ENCODE results near the gene RNF135.
A peak's percentile ranks its signal among the peaks of the same experiment; 100 is the strongest.

- TF ChIP-seq ESRRA (IDR thresholded peaks at IDR 0.05; ENCODE audit: borderline replicate concordance, low read length) = no peak
- 0 out of 5 replicates have a peak, but pooled peaks of 1 of the 2 experiments have one; percentile 5 for TF ChIP-seq RAD21 (conservative IDR thresholded peaks at IDR 0.05 in 1 of 2, IDR thresholded peaks at IDR 0.05 in 1 of 2)
- TF ChIP-seq BHLHE40 (IDR thresholded peaks at IDR 0.05; ENCODE audit: low read depth, low read length) = no peak
- TF ChIP-seq CTCF (IDR thresholded peaks at IDR 0.05) = peak; percentile 14; the same call in 1 of the 3 replicates
Measured at GRCh38 chr17:30992551-30992950, 21.7 kb downstream of the RNF135 start.

All from A549 (cell line).